ENCODE data around the gene RNF17.
"Not testable (repeated sequence)": the region's sequence is repeated elsewhere in the genome, so short reads cannot be mapped to it uniquely, and the experiment has no call there.

The RNF17 gene

GRCh38 chr13:24742977-24743376, 21.0 kb upstream of the RNF17 start:
- no peak for DNase-seq

DNA sequence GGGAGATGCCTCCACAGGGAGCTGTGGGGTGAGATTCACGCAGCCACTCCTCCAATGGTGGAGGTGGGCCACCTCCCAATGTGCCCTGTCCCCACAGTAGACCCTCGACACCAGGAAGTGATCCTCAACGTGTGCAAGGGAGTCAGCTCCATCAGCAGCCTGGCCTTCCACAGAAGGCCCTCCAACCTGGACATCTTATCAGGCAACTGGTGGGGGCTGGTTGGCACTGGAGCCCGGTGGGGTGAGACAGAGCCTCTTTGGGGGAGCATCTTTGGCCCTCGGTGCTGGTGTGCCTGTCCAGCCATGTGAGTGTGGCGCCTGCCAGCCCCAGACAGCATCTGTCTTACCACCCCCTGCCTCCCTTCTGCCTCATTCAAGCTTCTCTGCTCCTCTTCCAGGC, 19.7 kb upstream of the RNF17 start:
- no peak for DNase-seq

GRCh38 chr13:24745516-24745860, 18.5 kb upstream of the RNF17 start:
- no peak for DNase-seq

- no peak for DNase-seq
These were observed 17.9 kb upstream of the RNF17 start for GRCh38 chr13:24745861-24746617.

- DNase-seq: no peak
These were observed 17.2 kb upstream of the RNF17 start for GRCh38 chr13:24746618-24747247.

DNA sequence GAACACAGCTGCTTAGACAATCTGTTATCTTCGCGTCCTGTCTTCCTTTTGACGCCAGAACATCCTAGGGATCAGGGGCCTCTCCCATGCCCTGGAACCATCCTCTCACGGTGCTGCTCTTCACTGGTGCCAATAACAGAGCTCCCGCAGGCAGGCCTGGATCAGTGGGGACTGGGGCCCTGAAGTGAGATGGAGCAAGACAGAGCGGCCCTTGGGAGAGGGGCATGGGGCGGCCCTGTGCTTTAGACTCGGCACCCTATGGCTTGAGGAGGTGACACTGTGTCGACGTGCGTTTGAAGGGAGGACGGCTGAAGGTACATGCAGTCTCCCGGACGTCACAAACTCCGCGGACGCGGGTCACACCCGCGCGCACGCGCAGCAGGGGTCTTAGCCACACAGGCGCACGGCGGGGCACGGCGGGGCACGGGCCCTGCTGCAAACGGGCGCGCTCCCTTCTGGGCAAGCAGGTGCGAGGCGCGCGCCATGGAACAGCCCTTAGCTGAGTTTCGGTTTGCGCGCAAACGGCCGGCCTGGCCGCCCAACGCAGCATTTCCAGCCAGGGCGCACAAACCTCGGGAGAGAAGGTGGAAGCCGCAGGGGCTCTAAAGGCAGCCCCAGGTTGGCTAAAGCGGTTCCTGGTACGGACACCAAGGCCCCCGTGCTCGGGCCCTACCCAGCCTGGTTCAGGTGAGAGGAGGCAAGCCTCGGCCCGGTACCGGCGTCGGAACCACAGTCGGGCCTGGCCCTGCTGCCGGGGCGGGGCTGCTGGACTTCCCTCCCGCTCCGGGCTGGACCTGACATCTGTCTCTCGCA, 16.5 kb upstream of the RNF17 start:
- DNase-seq: no peak

GRCh38 chr13:24748061-24748400, 15.9 kb upstream of the RNF17 start:
- DNase-seq: no peak

DNA sequence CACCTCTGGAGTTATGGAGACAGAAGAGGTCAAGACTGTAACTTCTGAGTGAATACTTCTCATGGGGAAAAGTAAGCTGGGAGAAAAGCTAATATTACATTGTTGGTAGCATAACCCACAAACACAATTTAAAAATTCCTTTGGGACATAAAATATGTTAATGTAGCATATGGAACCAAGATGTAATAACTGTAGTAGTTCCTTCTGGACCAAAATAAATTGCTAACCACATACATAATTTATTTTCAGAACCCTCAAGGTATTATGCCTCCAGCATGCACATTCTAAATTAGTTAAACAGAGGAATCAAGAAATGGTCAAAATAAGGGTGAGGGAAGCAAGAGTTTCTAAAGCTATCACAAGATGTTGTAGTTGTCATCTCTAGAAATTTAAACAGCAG, 4.8 kb upstream of the RNF17 start:
- no peak for DNase-seq

DNA sequence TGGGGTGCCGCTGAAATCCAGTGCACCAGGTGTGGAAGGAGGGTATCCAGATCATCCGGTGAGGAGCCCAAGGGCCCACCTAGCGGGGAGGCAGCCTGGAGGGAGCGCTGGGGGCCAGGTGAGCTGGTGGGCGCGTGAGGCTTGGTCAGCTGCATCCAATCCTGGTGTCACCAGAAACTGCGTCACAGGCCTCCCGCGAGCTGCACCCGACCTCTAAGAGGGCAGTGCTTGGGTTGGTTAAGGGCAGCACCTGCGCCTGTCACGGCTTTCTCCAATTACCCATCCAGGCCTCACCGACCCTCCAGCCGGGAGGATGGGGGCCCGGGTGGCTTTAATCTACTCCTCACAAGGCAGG, 284 bp downstream of the RNF17 start:
- no peak for DNase-seq

GRCh38 chr13:24777171-24777570, 13.2 kb downstream of the RNF17 start:
- DNase-seq: no peak

DNA sequence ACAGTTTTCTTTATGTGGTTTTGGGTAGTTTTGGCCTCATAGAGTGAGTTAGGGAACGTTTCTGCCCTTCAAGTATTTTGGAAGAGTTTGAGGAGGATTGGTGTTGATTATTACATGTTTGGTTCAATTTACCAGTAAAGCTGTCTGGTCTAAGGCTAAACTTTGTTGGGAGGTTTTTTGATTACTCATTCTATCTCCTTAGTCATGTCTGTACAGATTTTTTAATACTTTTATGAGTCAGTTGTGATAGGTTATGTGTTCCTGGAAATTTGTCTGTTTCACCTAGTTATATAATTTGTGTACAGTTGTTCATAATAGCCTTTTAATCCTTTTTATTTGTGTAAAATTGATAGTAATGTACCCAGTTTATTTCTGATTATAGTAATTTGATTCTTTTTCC, 20.4 kb downstream of the RNF17 start:
- no peak for DNase-seq

DNA sequence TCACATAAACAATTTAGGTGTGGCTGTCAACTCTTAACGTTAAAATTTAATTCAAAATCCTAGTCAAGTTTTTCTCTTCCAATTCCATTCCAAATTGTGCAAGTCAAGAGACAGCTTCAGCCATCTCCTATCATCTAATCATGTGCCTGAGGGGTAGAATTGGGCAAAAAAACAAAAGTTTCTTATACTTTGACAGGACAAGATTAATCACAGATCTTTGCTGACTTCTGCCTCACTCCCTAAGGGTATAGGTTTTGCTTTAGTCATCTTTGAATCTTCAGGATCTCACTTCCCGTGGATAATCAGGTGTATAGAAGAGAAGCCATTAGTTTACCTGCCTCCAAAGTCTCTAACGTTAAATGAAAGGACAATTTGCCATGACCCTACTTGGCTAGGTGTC, 24.6 kb downstream of the RNF17 start:
- DNase-seq: no peak

- no peak for DNase-seq
These were observed 38.1 kb downstream of the RNF17 start for GRCh38 chr13:24802074-24802473.

DNA sequence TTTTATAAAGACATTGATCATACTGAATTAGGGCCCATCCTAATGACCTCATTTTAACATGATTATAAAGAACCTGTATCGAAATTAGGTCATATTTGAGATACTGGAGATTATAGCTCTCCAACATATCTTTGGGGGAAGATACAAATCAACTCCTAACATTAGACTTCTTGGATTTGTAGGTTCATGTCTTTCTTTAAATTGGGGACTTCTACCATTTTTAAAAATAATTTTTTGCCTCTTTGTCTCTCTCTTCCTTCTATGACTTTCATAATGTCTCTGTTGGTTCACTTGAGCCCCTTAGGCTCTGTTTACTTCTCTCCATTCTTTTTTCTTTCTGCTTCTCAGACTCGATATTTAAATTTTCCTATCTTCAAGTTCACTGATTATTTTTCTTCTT, 57.2 kb downstream of the RNF17 start:
- DNase-seq: no peak

DNA sequence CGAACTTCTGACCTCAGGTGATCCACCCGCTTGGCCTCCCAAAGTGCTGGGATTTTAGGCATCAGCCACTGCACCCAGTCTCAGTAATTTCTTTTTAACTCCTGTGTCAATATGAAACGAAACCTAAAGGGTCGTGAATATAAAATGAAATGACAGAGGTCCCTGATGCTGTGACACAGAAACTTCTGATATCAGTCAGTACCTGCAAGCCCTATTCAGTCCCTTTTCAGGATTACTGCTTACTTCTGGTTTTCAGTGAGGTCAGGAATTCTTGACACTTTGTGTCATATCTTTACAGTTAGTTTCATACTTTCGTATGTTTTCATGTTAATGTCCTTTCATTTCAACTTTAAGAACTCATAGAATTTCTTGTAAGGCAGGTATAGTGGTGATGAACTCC, 58.7 kb downstream of the RNF17 start:
- no peak for DNase-seq

DNA sequence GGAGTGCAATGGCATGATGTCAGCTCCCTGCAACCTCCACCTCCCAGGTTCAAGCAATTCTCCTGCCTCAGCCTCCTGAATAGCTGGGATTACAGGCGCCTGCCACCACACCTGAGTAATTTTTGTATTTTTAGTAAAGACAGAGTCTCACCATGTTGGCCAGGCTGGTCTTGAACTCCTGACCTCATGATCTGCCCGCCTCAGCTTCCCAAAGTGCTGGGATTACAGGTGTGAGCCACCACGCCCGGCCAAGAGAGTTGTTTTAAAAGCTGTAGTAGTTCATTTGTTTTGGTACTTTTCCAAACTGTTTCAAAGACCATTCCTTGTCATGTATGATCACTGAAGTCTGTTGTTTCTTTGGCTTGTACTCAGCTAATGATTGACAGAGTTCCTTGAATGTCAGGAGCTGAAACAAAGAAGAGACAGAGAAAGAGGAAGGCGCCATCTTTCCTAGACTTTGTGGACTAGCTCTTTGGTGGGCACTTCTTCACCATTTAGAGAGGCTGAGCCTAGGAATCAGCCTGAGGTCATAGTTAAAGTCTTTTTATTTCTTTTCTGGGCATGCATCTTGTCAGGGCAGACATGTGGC, 59.2 kb downstream of the RNF17 start:
- DNase-seq: not testable (repeated sequence)

- no peak for DNase-seq
These were observed 63.8 kb downstream of the RNF17 start for GRCh38 chr13:24827799-24828198.

- no peak for DNase-seq
These were observed 71.0 kb downstream of the RNF17 start for GRCh38 chr13:24834902-24835510.

DNA sequence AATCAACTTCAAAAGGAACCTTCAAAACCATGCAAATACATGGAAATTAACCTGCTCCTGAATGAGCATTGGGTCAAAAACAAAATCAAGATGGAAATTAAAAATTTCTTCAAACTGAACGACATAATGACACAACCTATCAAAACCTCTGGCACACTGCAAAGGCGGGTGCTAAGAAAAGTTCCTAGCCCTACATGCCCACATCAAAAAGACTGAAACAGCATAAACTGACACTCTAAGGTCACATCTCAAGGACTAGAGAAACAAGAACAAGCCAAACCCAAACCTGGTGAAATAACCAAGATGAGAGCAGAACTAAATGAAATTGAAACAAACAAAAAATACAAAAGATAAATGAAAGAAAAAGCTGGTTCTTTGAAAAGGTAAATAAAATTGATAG, 73.6 kb downstream of the RNF17 start:
- DNase-seq: not testable (repeated sequence)

- DNase-seq: no peak
These were observed 78.7 kb downstream of the RNF17 start for GRCh38 chr13:24842549-24843274.

DNA sequence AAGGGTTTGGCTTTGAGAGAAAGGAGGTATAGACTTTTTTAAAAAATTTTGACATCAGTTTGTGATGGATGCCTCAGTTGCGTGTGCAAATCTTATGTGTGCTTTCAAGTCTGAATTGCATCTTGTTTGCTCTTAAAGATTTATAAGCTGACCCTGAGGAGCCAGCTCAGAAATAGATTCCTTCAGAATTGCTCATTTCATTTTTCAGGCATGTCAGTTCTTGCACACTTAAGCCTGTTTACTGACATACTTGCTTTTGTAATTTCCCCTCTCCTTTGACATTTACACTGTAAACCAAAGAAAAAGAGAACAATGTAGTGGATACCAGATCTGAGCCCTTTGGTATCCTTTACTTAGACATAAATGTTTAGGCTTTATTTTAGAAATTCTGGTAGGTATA, 87.6 kb downstream of the RNF17 start:
- peak; percentile 7 for DNase-seq

DNA sequence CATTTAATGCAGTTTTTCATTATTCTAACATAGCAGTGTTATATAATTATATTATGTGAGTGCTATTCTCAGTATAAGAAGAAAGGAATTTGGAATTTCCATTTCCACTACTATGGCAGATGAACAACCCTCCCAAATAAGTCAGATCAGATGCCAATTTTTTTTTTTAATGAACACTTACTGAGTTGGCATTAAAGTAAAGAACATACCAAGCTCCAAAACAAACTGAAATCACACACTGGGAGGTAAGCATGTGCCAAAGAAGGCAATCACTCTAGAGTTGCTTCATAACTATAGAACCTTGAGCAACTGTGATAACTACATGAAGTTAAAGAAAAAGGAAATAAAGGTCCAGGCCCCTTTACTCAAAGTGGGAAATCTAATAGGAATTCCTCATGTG, 90.3 kb downstream of the RNF17 start:
- no peak for DNase-seq

DNA sequence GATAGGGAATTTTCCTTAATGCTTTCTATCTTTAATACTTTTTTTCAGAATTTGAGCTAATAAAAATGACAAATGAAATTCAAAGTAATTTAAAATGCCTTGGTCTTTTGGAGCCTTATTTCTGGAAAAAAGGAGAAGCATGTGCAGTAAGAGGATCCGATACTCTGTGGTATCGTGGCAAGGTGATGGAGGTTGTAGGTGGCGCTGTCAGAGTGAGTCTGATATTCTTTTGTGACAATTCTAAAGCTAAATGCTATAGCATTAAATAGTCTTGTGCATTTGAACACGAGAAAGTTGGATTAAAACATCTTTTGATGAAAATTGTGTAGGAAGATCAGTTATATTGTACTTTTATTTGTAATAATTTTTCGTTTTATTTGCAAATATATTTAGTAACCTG, 95.0 kb downstream of the RNF17 start:
- no peak for DNase-seq

Data from amniotic stem cell (primary cell).